Measurements from ENCODE around the gene GIMAP4.

DNA sequence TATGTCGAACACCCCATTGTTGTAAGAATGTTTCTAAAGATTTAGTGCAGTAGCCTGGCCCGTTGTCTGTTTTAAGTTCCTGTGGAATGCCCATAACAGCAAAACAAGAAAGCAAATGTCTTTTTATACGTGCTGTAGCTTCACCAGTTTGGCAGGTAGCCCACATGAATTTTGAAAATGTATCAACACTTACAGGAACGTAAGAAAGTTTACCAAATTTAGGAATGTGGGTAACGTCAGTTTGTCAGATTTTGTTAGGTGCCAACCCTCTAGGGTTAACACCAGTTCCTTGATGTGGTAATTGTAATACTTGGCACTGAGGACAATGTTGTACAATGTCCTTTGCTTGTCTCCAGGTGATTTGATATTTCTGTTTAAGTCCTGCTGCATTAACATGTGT is 3.2 kb upstream of the GIMAP4 start:
- TF ChIP-seq, protein P1, sequence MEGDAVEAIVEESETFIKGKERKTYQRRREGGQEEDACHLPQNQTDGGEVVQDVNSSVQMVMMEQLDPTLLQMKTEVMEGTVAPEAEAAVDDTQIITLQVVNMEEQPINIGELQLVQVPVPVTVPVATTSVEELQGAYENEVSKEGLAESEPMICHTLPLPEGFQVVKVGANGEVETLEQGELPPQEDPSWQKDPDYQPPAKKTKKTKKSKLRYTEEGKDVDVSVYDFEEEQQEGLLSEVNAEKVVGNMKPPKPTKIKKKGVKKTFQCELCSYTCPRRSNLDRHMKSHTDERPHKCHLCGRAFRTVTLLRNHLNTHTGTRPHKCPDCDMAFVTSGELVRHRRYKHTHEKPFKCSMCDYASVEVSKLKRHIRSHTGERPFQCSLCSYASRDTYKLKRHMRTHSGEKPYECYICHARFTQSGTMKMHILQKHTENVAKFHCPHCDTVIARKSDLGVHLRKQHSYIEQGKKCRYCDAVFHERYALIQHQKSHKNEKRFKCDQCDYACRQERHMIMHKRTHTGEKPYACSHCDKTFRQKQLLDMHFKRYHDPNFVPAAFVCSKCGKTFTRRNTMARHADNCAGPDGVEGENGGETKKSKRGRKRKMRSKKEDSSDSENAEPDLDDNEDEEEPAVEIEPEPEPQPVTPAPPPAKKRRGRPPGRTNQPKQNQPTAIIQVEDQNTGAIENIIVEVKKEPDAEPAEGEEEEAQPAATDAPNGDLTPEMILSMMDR (conservative IDR thresholded peaks at IDR 0.05): no peak
- TF ChIP-seq EZH2 (IDR thresholded peaks at IDR 0.05; ENCODE audit: low read depth): no peak
